Measurements from ENCODE around the gene TTC9.

TTC9 gene

GRCh38 chr14:70653662-70654061 is 11.9 kb downstream of the TTC9 start:
- H3K4me3 ChIP-seq (ENCODE audit: low read depth, low read length) = no peak overlapping the region
- no peak for DNase-seq (ENCODE audit: low read depth)
- no peak for TF ChIP-seq CTCF (IDR thresholded peaks at IDR 0.05; ENCODE audit: insufficient read depth, low read depth, low read length, missing control alignments)

GRCh38 chr14:70654632-70655031 is 12.9 kb downstream of the TTC9 start:
- peak overlapping the region; percentile 56 for H3K4me3 ChIP-seq (ENCODE audit: low read depth, low read length)
- no peak for TF ChIP-seq CTCF (IDR thresholded peaks at IDR 0.05; ENCODE audit: insufficient read depth, low read depth, low read length, missing control alignments)
- DNase-seq (ENCODE audit: low read depth) = peak; percentile 87

- peak; percentile 97 for DNase-seq (ENCODE audit: low read depth)
Measured at GRCh38 chr14:70655110-70655826, 13.6 kb downstream of the TTC9 start.

GRCh38 chr14:70658899-70659298 is 17.2 kb downstream of the TTC9 start:
- DNase-seq (ENCODE audit: low read depth) = peak; percentile 66
- H3K4me3 ChIP-seq (ENCODE audit: low read depth, low read length) = peak overlapping the region; percentile 24
- TF ChIP-seq CTCF (IDR thresholded peaks at IDR 0.05; ENCODE audit: insufficient read depth, low read depth, low read length, missing control alignments) = no peak

More at GRCh38 chr14:70655110-70655826, 13.6 kb downstream of the TTC9 start:
- no peak for TF ChIP-seq CTCF (IDR thresholded peaks at IDR 0.05; ENCODE audit: insufficient read depth, low read depth, low read length, missing control alignments)
- peak overlapping the region; percentile 56 for H3K4me3 ChIP-seq (ENCODE audit: low read depth, low read length)

- peak; percentile 14 for TF ChIP-seq CTCF (IDR thresholded peaks at IDR 0.05; ENCODE audit: insufficient read depth, low read depth, low read length, missing control alignments)
- peak overlapping the region; percentile 22; the same call in 1 of the 2 replicates for H3K4me3 ChIP-seq (ENCODE audit: low read depth, low read length)
- peak; percentile 74 for DNase-seq (ENCODE audit: low read depth)
Measured at GRCh38 chr14:70660967-70661893, 19.5 kb downstream of the TTC9 start.

- no peak for TF ChIP-seq CTCF (IDR thresholded peaks at IDR 0.05; ENCODE audit: insufficient read depth, low read depth, low read length, missing control alignments)
- H3K4me3 ChIP-seq (ENCODE audit: low read depth, low read length) = no peak overlapping the region
- no peak for DNase-seq (ENCODE audit: low read depth)
Measured at GRCh38 chr14:70662080-70662479, 20.4 kb downstream of the TTC9 start.
